NT2/D1 (cell line): ENCODE measurements around the gene DDX39A.

Experiments used
- SUZ12 ChIP-seq: IDR thresholded peaks from 2 replicates; pipeline ENCODE4 v1.6.1; 2011; ENCODE audit not compliant: insufficient read length, insufficient read depth; ENCODE audit errors: extremely low read depth
- YY1 ChIP-seq: IDR thresholded peaks from 2 replicates; pipeline ENCODE4 v1.6.1; 2011; ENCODE audit not compliant: insufficient read length, insufficient read depth
- ZNF274 ChIP-seq: IDR thresholded peaks from 2 replicates; pipeline ENCODE4 v1.6.1; 2011; ENCODE audit warnings: mild to moderate bottlenecking, low read depth, low read length

DNA sequence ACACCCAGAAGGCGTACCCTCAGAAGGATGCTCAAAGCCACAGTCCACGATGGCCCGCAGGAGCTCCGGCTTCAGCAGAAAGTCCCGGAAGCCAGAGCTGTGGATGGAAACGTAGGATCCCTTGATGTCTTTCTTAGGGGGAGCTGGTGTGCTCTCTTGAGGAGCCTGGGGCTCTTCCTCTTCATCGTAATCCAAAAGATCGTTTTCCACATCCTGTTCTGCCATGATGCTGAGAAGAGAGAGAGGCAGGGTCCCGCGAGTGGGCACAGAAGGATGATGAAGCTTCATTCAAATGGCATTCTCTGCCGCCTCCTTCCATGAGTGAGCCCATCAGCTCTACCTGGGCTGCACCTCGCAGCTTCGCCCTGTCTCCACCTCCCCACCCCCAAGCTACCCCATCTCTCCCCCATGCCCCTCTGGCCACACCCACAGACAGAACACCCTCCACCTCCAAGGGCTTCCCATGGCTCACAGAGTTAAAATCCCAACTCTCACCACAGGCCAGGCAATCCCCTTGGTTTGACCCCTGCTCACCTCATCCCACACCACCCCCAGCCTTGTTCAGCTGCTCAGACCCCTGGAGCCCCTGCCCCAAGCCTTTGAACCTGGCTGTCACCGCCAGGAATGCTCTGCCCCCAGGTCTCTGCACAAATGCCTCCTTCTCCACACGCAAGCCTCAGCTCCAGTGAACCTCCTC is 6.0 kb downstream of the DDX39A start:
- TF ChIP-seq YY1 (no peak), ZNF274 (no peak), SUZ12 (no peak)
